HCT116 (cell line): Measurements from ENCODE around the gene HYKK. TPM values are rescaled to one million over a fixed set of nuclear protein-coding genes. Genes with fewer than 3 reads are reported as not detected.

Experiments used
- ATAC-seq: fragments of 200-7000 bp; cut with Tn5 transposase; 2 replicates; pipeline ENCODE4 v1.9.1; 2020; ENCODE audit warnings: mild to moderate bottlenecking, moderate library complexity
- BruUV-seq: library from RNA; stranded (reverse); fragments of 400-500 nt; replicated peaks from 2 replicates; lab custom pipeline; 2021; lab: Mats Ljungman, UMichigan
- CTCF ChIA-PET: fragments of 300-600 bp; sonication (Branson Sonifier 250); formaldehyde crosslinking; loops from one replicate; lab custom pipeline; 2021; ENCODE audit warnings: antibody characterized with exemption; lab: Charles Lee
- POLR2A ChIA-PET: fragments of 300-600, 350-600 bp; sonication (Branson Sonifier 250); formaldehyde crosslinking; loops from one replicate; lab custom pipeline; 2021; ENCODE audit warnings: antibody characterized with exemption; lab: Charles Lee
- RAD21 ChIA-PET, 2 experiments: fragments of 300-600 bp; sonication (Branson Sonifier 250); formaldehyde crosslinking; loops; one replicate each; lab custom pipeline; 2023; ENCODE audit warnings: low total read pairs in 2 of 2; ENCODE audit not compliant: uncharacterized antibody in 2 of 2, unreplicated experiment in 2 of 2, low non-redundant PET in 1 of 2; lab: Charles Lee
- DNase-seq: peaks from one replicate; pipeline ENCODE4 v3.0.0-alpha.2; 2010; ENCODE audit warnings: low read depth, low spot score
- H2AFZ ChIP-seq: fragments of 200-600 bp; shearing (Covaris generic), sonication (generic); 2 replicates; pipeline ENCODE4 v1.6.1; 2017; ENCODE audit warnings: low read depth, mixed run types, mixed read lengths, antibody characterized with exemption, low read length; ENCODE audit not compliant: poor library complexity, severe bottlenecking
- H3K27ac ChIP-seq: 2 replicates; pipeline ENCODE4 v1.5.1; 2012; ENCODE audit warnings: low read depth, low read length
- H3K27me3 ChIP-seq: fragments of 200-600 bp; sonication (generic); 2 replicates; pipeline ENCODE4 v1.6.1; 2016; ENCODE audit warnings: mixed run types, low read length, mixed read lengths; ENCODE audit not compliant: insufficient read depth
- H3K36me3 ChIP-seq, 2 experiments: fragments of 200-500 bp in 1 of 2; fragments of 200-600 bp in 1 of 2; sonication (Bioruptor generic) in 1 of 2; sonication (generic) in 1 of 2; 2 replicates each; pipeline versions ENCODE4 v1.5.1 to v1.6.1; 2014 to 2016; ENCODE audit warnings: low read length in 2 of 2, inconsistent platforms in 1 of 2, mixed read lengths in 1 of 2, mixed run types in 1 of 2; ENCODE audit not compliant: insufficient read depth in 2 of 2, control insufficient read depth in 1 of 2
- H3K4me1 ChIP-seq, 2 experiments: fragments of 200-600 bp in 1 of 2; sonication (generic) in 1 of 2; 2 replicates each; pipeline versions ENCODE4 v1.5.1 to v1.6.1; 2012 to 2017; ENCODE audit warnings: low read length in 2 of 2, inconsistent platforms in 1 of 2, mild to moderate bottlenecking in 1 of 2, mixed read lengths in 1 of 2, mixed run types in 1 of 2, moderate library complexity in 1 of 2; ENCODE audit not compliant: insufficient read depth in 2 of 2, control insufficient read depth in 1 of 2
- H3K4me2 ChIP-seq: fragments of 200-600 bp; sonication (generic); 2 replicates; pipeline ENCODE4 v1.6.1; 2017; ENCODE audit warnings: mixed run types, low read length, mixed read lengths
- H3K4me3 ChIP-seq, 2 experiments: fragments of 200-600 bp in 1 of 2; sonication (generic) in 1 of 2; replicated peaks in 1 of 2; 2 replicates each; pipeline ENCODE4 v1.5.1; 2011 to 2016; ENCODE audit warnings: low read length in 2 of 2, control low read depth in 1 of 2, low read depth in 1 of 2, mild to moderate bottlenecking in 1 of 2, mixed read lengths in 1 of 2, mixed run types in 1 of 2
- H3K79me2 ChIP-seq: fragments of 200-600 bp; sonication (generic); 2 replicates; pipeline ENCODE4 v1.6.1; 2017; ENCODE audit warnings: mild to moderate bottlenecking, mixed run types, low read length, moderate library complexity, mixed read lengths; ENCODE audit not compliant: insufficient read depth
- H3K9ac ChIP-seq: fragments of 200-600 bp; sonication (generic); 2 replicates; pipeline ENCODE4 v1.6.1; 2016; ENCODE audit warnings: low read length, mixed read lengths
- H3K9me2 ChIP-seq: fragments of 200-600 bp; sonication (generic), shearing (Covaris generic); 2 replicates; pipeline ENCODE4 v1.6.1; 2017; ENCODE audit warnings: mixed run types, mild to moderate bottlenecking, moderate library complexity; ENCODE audit not compliant: insufficient read depth
- H3K9me3 ChIP-seq, 2 experiments: fragments of 200-500 bp in 1 of 2; fragments of 200-600 bp in 1 of 2; sonication (Bioruptor generic) in 1 of 2; sonication (generic) in 1 of 2; 2 replicates each; pipeline ENCODE4 v1.6.1; 2014 to 2017; ENCODE audit warnings: low read length in 2 of 2, mixed read lengths in 2 of 2, inconsistent platforms in 1 of 2, low read depth in 1 of 2, mild to moderate bottlenecking in 1 of 2, mixed run types in 1 of 2, moderate library complexity in 1 of 2; ENCODE audit not compliant: control insufficient read depth in 1 of 2, insufficient read depth in 1 of 2
- H4K20me1 ChIP-seq: fragments of 200-600 bp; sonication (generic), shearing (Covaris generic); 2 replicates; pipeline ENCODE4 v1.6.1; 2017; ENCODE audit warnings: mixed run types, mild to moderate bottlenecking, moderate library complexity; ENCODE audit not compliant: insufficient read depth
- ATF3 ChIP-seq: IDR thresholded peaks from 2 replicates; pipeline ENCODE4 v1.6.1; 2012
- CBX3 ChIP-seq: IDR thresholded peaks from 2 replicates; pipeline ENCODE4 v1.6.1; 2012; ENCODE audit warnings: low read depth
- CEBPB ChIP-seq: IDR thresholded peaks from 2 replicates; pipeline ENCODE4 v1.6.1; 2012; ENCODE audit warnings: low read depth
- CTCF ChIP-seq, 3 experiments: fragments of 200-600 bp in 1 of 3; sonication (generic) in 1 of 3; IDR thresholded peaks in 2 of 3; conservative IDR thresholded peaks in 1 of 3; 2 replicates each; pipeline ENCODE4 v1.5.1; 2012 to 2017; ENCODE audit warnings: low read depth in 2 of 3, low read length in 2 of 3, antibody characterized with exemption in 1 of 3, borderline replicate concordance in 1 of 3, control low read depth in 1 of 3, mild to moderate bottlenecking in 1 of 3, mixed read lengths in 1 of 3, mixed run types in 1 of 3, moderate library complexity in 1 of 3; ENCODE audit not compliant: insufficient read depth in 1 of 3
- EGR1 ChIP-seq: IDR thresholded peaks from 2 replicates; pipeline ENCODE4 v1.6.1; 2012; ENCODE audit warnings: low read depth
- ELF1 ChIP-seq: IDR thresholded peaks from 2 replicates; pipeline ENCODE4 v1.6.1; 2012; ENCODE audit warnings: low read depth, borderline replicate concordance
- EZH2 ChIP-seq: fragments of 200-600 bp; sonication (generic); IDR thresholded peaks from 2 replicates; pipeline ENCODE4 v1.6.1; 2017; ENCODE audit warnings: antibody characterized with exemption, mixed run types
- EZH2phosphoT487 ChIP-seq: fragments of 200-600 bp; IDR thresholded peaks from 2 replicates; pipeline ENCODE4 v1.6.1; 2018; ENCODE audit warnings: antibody characterized with exemption, borderline replicate concordance
- FOSL1 ChIP-seq: IDR thresholded peaks from 2 replicates; pipeline ENCODE4 v1.6.1; 2012; ENCODE audit warnings: low read depth
- JUND ChIP-seq: IDR thresholded peaks from 2 replicates; pipeline ENCODE4 v1.6.1; 2012
- POLR2AphosphoS5 ChIP-seq: IDR thresholded peaks from 2 replicates; pipeline ENCODE4 v1.6.1; 2011; ENCODE audit warnings: mild to moderate bottlenecking, low read depth, low read length, moderate library complexity
- RAD21 ChIP-seq: IDR thresholded peaks from 2 replicates; pipeline ENCODE4 v1.6.1; 2012; ENCODE audit warnings: low read depth, mild to moderate bottlenecking
- REST ChIP-seq: IDR thresholded peaks from 2 replicates; pipeline ENCODE4 v1.6.1; 2012; ENCODE audit warnings: low read depth
- SRF ChIP-seq: IDR thresholded peaks from 2 replicates; pipeline ENCODE4 v1.6.1; 2012; ENCODE audit warnings: low read depth
- TCF7L2 ChIP-seq: IDR thresholded peaks from 2 replicates; pipeline ENCODE4 v1.7.0; 2011; ENCODE audit warnings: borderline replicate concordance, inconsistent platforms; ENCODE audit not compliant: insufficient read depth, insufficient read length; ENCODE audit errors: extremely low read depth
- YY1 ChIP-seq: IDR thresholded peaks from 2 replicates; pipeline ENCODE4 v1.6.1; 2011; ENCODE audit warnings: low read length, low read depth, moderate library complexity, mild to moderate bottlenecking; ENCODE audit not compliant: insufficient replicate concordance; ENCODE audit errors: extremely low read depth
- ZBTB33 ChIP-seq: IDR thresholded peaks from 2 replicates; pipeline ENCODE4 v1.6.1; 2011; ENCODE audit warnings: mild to moderate bottlenecking, low read length, moderate library complexity; ENCODE audit not compliant: insufficient replicate concordance; ENCODE audit errors: extremely low read depth
- ZFX ChIP-seq: fragments of 450-650 bp; IDR thresholded peaks from 2 replicates; pipeline ENCODE4 v1.6.1; 2017
- ZNF274 ChIP-seq: fragments of 200-500 bp; sonication (Bioruptor generic); IDR thresholded peaks from 2 replicates; pipeline ENCODE4 v1.6.1; 2014; ENCODE audit warnings: mild to moderate bottlenecking, low read depth, low read length, inconsistent platforms
- intact Hi-C: fragments of 100-400 bp; cut with micrococcal nuclease; formaldehyde crosslinking; loops from 2 replicates; pipeline ENCODE4 v1.10.0; 2022
- total RNA-seq: library from RNA; stranded (reverse); gene quantifications from one replicate; pipeline ENCODE4 v1.2.1, GENCODE V29; 2021; ENCODE audit not compliant: unreplicated experiment

HYKK gene
- total RNA-seq, 1 experiment from 2014 or later: 6.2 TPM

GRCh38 chr15:78550815-78551214, 43.4 kb downstream of the HYKK start:
- TF ChIP-seq EZH2phosphoT487 (no peak), YY1 (no peak), JUND (no peak), EGR1 (no peak), POLR2AphosphoS5 (no peak; the same call in 1 of the 2 replicates), RAD21 (no peak), CEBPB (no peak), ELF1 (no peak), ATF3 (no peak), SRF (no peak), EZH2 (no peak), FOSL1 (no peak), REST (no peak), ZNF274 (no peak), CBX3 (no peak), ZFX (no peak), TCF7L2 (no peak), ZBTB33 (no peak), CTCF (IDR thresholded peaks at IDR 0.05 in 2 of 3, conservative IDR thresholded peaks at IDR 0.05 in 1 of 3; ENCODE audit: borderline replicate concordance in 1 of 3, insufficient read depth in 1 of 3, low read depth in 2 of 3, low read length in 2 of 3) (no peak)
- RAD21 ChIA-PET: no interaction called here
- no TSS peak for BruUV-seq
- no peak overlapping the region for H3K4me3 ChIP-seq
- ATAC-seq: no peak
- peaks cover 34 to 49% of the 10 kb centered on the region in 2 experiments for H3K36me3 ChIP-seq
- no peak overlapping the region for H3K9ac ChIP-seq
- POLR2A ChIA-PET: no interaction called here
- H3K9me2 ChIP-seq: no peaks in the 10 kb centered on the region
- no peak overlapping the region for H3K27ac ChIP-seq
- H4K20me1 ChIP-seq: no peaks in the 10 kb centered on the region
- intact Hi-C loops: no loop called here
- H3K9me3 ChIP-seq: no peaks in the 10 kb centered on the region
- no peak for DNase-seq
- peaks cover 3% of the 10 kb centered on the region; the same call in 1 of the 2 replicates for H3K79me2 ChIP-seq
- no peak overlapping the region for H2AFZ ChIP-seq
- H3K4me1 ChIP-seq: no peaks in the 10 kb centered on the region
- no peak overlapping the region for H3K4me2 ChIP-seq
- CTCF ChIA-PET: no interaction called here
- no peaks in the 10 kb centered on the region for H3K27me3 ChIP-seq
